A673 (cell line): Measurements from ENCODE around the gene USP48. TPM values are rescaled to one million over a fixed set of nuclear protein-coding genes. Genes with fewer than 3 reads are reported as not detected.

ENCODE experiments used
- BruUV-seq: library from RNA; stranded (reverse); fragments of 400-500 nt; replicated peaks from 2 replicates; lab custom pipeline; 2021; lab: Mats Ljungman, UMichigan
- CTCF ChIA-PET: fragments of 300-600 bp; sonication (Branson Sonifier 250); formaldehyde crosslinking; loops from one replicate; lab custom pipeline; 2022; ENCODE audit warnings: antibody characterized with exemption; lab: Charles Lee
- POLR2A ChIA-PET: fragments of 300-600 bp; sonication (Branson Sonifier 250); formaldehyde crosslinking; loops from one replicate; lab custom pipeline; 2022; ENCODE audit warnings: antibody characterized with exemption; ENCODE audit not compliant: low non-redundant PET; lab: Charles Lee
- DNase-seq: peaks from one replicate; pipeline ENCODE4 v3.0.0-alpha.2; 2015; ENCODE audit warnings: low spot score
- H3K27ac ChIP-seq: fragments of 200-600 bp; sonication (generic); 2 replicates; pipeline ENCODE4 v1.5.1; 2016; ENCODE audit warnings: mixed run types, low read depth, mild to moderate bottlenecking, mixed read lengths, antibody characterized with exemption, low read length; ENCODE audit not compliant: poor library complexity, severe bottlenecking
- H3K27me3 ChIP-seq: fragments of 200-600 bp; sonication (generic); replicated peaks from 2 replicates; pipeline ENCODE4 v1.6.1; 2017; ENCODE audit warnings: mixed run types, low read depth, mild to moderate bottlenecking, mixed read lengths, antibody characterized with exemption, low read length; ENCODE audit not compliant: insufficient read depth, poor library complexity
- H3K36me3 ChIP-seq: fragments of 200-600 bp; sonication (generic); 2 replicates; pipeline ENCODE4 v1.6.1; 2016; ENCODE audit warnings: mixed run types, mild to moderate bottlenecking, mixed read lengths, antibody characterized with exemption, low read length; ENCODE audit not compliant: insufficient read depth, poor library complexity, severe bottlenecking
- H3K4me1 ChIP-seq: fragments of 200-600 bp; sonication (generic); 2 replicates; pipeline ENCODE4 v1.6.1; 2017; ENCODE audit warnings: mixed run types, mild to moderate bottlenecking, mixed read lengths, antibody characterized with exemption, low read length; ENCODE audit not compliant: insufficient read depth, poor library complexity, severe bottlenecking
- H3K4me3 ChIP-seq: fragments of 200-600 bp; sonication (generic); 2 replicates; pipeline ENCODE4 v1.5.1; 2016; ENCODE audit warnings: low read depth, mixed run types, mild to moderate bottlenecking, mixed read lengths, low read length; ENCODE audit not compliant: poor library complexity, severe bottlenecking
- H3K9me3 ChIP-seq: fragments of 200-600 bp; sonication (generic); 2 replicates; pipeline ENCODE4 v1.6.1; 2016; ENCODE audit warnings: mixed run types, low read depth, mild to moderate bottlenecking, mixed read lengths, antibody characterized with exemption, low read length; ENCODE audit not compliant: poor library complexity, severe bottlenecking
- EZH2 ChIP-seq: fragments of 200-600 bp; sonication (generic); IDR thresholded peaks from 2 replicates; pipeline ENCODE4 v1.6.1; 2017; ENCODE audit warnings: borderline replicate concordance, low read depth, mild to moderate bottlenecking, mixed read lengths, antibody characterized with exemption, low read length; ENCODE audit not compliant: poor library complexity, severe bottlenecking
- intact Hi-C: fragments of 100-400 bp; cut with micrococcal nuclease; formaldehyde crosslinking; loops from one replicate; pipeline ENCODE4 v1.10.0; 2022; ENCODE audit not compliant: unreplicated experiment
- total RNA-seq: library from RNA; stranded (reverse); gene quantifications from 2 replicates; pipeline ENCODE4 v1.2.3, GENCODE V29; 2021
- TF ChIP-seq, protein P1 (sequence below): fragments of 300-800, 200-600 bp; sonication (generic); conservative IDR thresholded peaks from 2 replicates; pipeline ENCODE4 v1.5.1; 2017; ENCODE audit warnings: low read depth, mild to moderate bottlenecking, antibody characterized with exemption, low read length, moderate library complexity, mixed read lengths

USP48 gene
- total RNA-seq, 1 experiment from 2014 or later = 74.1 TPM

DNA sequence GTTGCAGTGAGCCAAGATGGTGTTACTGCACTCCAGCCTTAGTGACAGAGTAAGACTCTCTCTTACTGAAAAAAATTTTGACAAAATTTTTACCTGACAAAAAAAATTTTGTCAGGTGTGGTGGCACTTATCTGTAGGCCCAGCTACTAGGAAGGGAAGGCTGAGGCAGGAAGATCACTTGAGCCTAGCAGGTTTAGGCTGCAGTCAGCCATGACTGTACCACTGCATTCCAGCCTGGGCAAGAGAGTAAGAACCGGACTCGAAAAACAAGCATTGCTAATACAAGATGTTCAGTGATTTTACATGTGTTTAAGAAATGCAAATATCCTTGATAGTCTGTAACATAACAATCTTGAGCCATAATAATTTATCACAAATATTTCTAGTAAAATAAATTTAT, 46.9 kb downstream of the USP48 start:
- CTCF ChIA-PET = no interaction called here
- H3K9me3 ChIP-seq = no peaks in the 10 kb centered on the region
- BruUV-seq = no TSS peak

DNA sequence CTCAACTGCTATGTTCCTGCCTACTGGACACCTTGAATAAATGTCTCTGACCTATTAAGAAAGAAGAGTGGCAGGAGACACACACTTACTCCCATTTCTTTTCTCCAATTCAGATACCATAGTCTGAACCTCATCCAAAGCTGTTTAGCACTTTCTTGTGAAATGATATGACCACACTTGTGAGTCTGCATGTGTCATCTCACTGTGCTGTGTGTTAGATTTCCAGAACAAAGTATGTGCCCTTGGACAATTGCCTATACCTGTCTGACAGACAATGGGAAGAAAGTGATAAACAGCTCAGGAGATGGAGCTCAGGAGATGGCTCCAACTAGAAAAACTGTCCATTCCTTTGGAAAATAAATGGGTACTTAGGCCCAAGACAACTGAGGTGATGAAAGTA, 48.4 kb downstream of the USP48 start:
- intact Hi-C loops = no loop called here
- Histone ChIP-seq H3K27ac (no peak overlapping the region), H3K4me1 (no peaks in the 10 kb centered on the region), H3K4me3 (no peak overlapping the region), H3K9me3 (no peaks in the 10 kb centered on the region), H3K27me3 (no peaks in the 10 kb centered on the region), H3K36me3 (peaks cover 48% of the 10 kb centered on the region)
- no peak for TF ChIP-seq EZH2
- TF ChIP-seq, protein P1, sequence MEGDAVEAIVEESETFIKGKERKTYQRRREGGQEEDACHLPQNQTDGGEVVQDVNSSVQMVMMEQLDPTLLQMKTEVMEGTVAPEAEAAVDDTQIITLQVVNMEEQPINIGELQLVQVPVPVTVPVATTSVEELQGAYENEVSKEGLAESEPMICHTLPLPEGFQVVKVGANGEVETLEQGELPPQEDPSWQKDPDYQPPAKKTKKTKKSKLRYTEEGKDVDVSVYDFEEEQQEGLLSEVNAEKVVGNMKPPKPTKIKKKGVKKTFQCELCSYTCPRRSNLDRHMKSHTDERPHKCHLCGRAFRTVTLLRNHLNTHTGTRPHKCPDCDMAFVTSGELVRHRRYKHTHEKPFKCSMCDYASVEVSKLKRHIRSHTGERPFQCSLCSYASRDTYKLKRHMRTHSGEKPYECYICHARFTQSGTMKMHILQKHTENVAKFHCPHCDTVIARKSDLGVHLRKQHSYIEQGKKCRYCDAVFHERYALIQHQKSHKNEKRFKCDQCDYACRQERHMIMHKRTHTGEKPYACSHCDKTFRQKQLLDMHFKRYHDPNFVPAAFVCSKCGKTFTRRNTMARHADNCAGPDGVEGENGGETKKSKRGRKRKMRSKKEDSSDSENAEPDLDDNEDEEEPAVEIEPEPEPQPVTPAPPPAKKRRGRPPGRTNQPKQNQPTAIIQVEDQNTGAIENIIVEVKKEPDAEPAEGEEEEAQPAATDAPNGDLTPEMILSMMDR = no peak
- ChIA-PET POLR2A (no interaction called here), CTCF (no interaction called here)
- DNase-seq = no peak
- no TSS peak for BruUV-seq

More for the DNA sequence above, 46.9 kb downstream of the USP48 start:
- Histone ChIP-seq H3K4me1 (no peaks in the 10 kb centered on the region), H3K4me3 (no peak overlapping the region), H3K27me3 (no peaks in the 10 kb centered on the region), H3K36me3 (peaks cover 48% of the 10 kb centered on the region), H3K27ac (no peak overlapping the region)
- intact Hi-C loops = no loop called here
- no peak for DNase-seq
- no peak for TF ChIP-seq EZH2
- TF ChIP-seq, protein P1 = no peak
- POLR2A ChIA-PET = no interaction called here

DNA sequence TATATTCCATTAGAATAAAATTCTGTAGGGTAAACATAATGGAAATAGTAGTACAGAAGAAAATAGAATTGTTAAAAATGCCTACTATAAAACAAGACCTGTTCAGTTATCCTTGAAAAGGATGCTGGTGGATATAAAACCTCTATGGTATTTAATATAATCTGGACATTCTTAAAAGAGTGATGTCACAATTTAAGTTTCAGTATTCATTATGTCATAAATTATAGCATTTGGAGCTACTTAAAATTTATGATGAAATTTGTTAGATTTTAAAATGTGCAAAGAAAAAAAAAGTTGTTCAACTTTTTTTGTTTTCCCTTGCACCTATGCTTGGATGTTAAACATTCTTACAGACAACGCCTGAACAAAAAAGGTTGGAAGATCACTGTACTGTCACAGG, 50.3 kb downstream of the USP48 start:
- peaks cover 53% of the 10 kb centered on the region for H3K36me3 ChIP-seq

More for the DNA sequence above, 50.3 kb downstream of the USP48 start:
- Histone ChIP-seq H3K4me1 (no peaks in the 10 kb centered on the region), H3K4me3 (no peak overlapping the region), H3K9me3 (no peaks in the 10 kb centered on the region), H3K27me3 (no peaks in the 10 kb centered on the region), H3K27ac (no peak overlapping the region)
- CTCF ChIA-PET = no interaction called here
- POLR2A ChIA-PET = no interaction called here
- DNase-seq = no peak
- intact Hi-C loops = no loop called here
- BruUV-seq = no TSS peak
- no peak for TF ChIP-seq EZH2
- TF ChIP-seq, protein P1 = no peak
